ENCODE measurements around the gene TBC1D10B. TPM values are rescaled to one million over a fixed set of nuclear protein-coding genes. Genes with fewer than 3 reads are reported as not detected.
A peak's percentile ranks its signal among the peaks of the same experiment; 100 is the strongest.

Gene TBC1D10B
- total and polyA plus RNA-seq, 9 of the 15 experiments (the other 6 are each of a cell fraction or from before 2014, with no cell fraction given), result 2.2 to 55.4 (median 17.5) TPM

DNA sequence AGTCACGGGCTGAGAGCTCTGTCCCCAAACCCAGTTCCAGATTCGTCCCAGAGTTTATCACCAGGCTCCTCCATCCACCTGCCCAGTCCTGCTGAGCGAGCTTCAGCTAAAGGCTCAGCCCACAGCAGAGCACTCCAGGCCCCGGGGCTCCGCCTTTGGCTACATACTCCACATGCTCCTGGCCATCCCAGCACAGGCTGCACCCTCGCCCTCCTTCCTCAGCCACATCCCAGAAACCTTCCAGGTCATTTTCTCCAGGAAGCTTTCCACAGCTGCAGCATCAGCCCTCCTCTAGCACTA, 10.5 kb downstream of the TBC1D10B start:
- WGBS (ENCODE audit: insufficient coverage, low coverage, missing lambda C conversion rate), result 82% methylated on average over 6 of the region's 6 CpGs
- 0 out of 2 replicates have a peak, but pooled peaks have one; percentile 6 for TF ChIP-seq RBFOX2 (IDR thresholded peaks at IDR 0.05; ENCODE audit: low read depth, low read length)
- no peak for TF ChIP-seq PHB (CRISPR knock-in tag; IDR thresholded peaks at IDR 0.05)

DNA sequence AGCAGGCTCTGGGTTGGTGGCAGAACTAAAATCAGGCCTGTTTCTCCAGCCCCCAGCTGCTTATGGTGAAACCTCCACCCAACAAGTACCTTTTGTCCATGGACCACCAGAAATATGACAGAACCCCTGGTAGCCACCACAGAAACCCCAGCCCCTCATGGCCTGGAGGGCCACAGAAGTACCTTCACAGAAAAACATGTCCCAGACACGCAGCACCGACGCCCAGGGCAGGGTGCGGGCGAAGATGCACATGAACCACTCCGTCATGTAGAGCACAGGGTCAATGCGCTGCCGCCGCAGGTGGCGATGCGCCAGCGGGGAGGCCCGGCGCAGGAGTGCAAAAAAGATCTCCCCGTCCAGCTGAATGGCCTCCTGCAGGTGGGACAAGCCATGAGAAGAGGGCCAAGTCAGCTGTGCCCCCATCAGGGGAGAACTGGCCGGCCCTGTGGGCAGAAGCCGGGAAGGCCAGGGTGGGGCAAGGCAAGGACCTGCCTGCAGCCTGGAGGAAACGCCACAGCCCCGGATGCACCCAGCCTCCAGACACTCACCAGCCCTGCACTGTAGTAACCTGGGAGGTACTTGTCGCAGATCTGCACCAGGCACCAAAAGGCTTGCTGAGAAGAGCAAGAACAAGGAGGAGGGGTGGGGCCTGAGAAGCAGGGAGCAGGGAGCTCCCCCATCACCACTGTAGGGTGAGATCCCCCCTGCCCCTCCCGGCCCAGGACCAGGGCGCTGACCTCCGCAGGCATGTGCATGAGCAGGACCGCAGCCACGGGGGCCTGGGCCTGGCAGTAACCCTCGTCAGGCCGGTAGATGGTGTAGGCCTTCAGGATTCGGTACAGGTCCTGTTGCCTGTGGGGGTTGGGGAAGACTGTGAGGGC, 11.1 kb downstream of the TBC1D10B start:
- H3K9ac ChIP-seq (ENCODE audit: insufficient read depth in 1 of 2, low read depth in 2 of 2, low read length in 2 of 2), result peak overlapping the region in 1 of 2 experiments; percentile 55; a peak in 2 of 4 replicates
- H4K20me1 ChIP-seq (replicated peaks; ENCODE audit: control insufficient read depth, insufficient read depth, low read length), result no peaks in the 10 kb centered on the region
- peaks cover 30% of the 10 kb centered on the region for H3K79me2 ChIP-seq (ENCODE audit: control insufficient read depth, insufficient read depth, low read length)
- no peak for ATAC-seq
- H3K36me3 ChIP-seq (ENCODE audit: control insufficient read depth, insufficient read depth, low read length), result peaks cover 65% of the 10 kb centered on the region; the same call in 2 of the 3 replicates
- TF ChIP-seq RBFOX2 (IDR thresholded peaks at IDR 0.05; ENCODE audit: low read depth, low read length), result peak; percentile 40; the same call in 1 of the 2 replicates
- TF ChIP-seq POLR2G (IDR thresholded peaks at IDR 0.05; ENCODE audit: low read depth, low read length), result peak; percentile 46; the same call in 1 of the 2 replicates
- TF ChIP-seq PPARD (CRISPR knock-in tag; IDR thresholded peaks at IDR 0.05), result no peak
- no peak for DNase-seq (ENCODE audit: extremely low read depth in 1 of 4, low spot score in 3 of 4)
- POLR2A ChIA-PET, result interaction anchor here (0.6 to 8.2 kb wide), 4 partner anchors 8 to 41 kb away, joined by 3 to 77 read pairs (median 3); partner anchors contain the start of gene TBC1D10B
- no peak for FAIRE-seq
- intact Hi-C loops (cut with micrococcal nuclease), result loop anchor here (5.0 kb wide), 1 partner anchor 48 kb away; the partner anchor contains the start of gene ZNF771
- CTCF ChIA-PET (ENCODE audit: low intra/inter-chr PET ratio), result interaction anchor here (0.6 kb wide), 1 partner anchor 342 kb away, joined by 4 read pairs; no protein-coding TSS in a partner anchor
- H2AFZ ChIP-seq (ENCODE audit: low read depth, low read length), result no peak overlapping the region
- WGBS (ENCODE audit: insufficient coverage, low coverage, missing lambda C conversion rate), result 94% methylated on average over 23 of the region's 28 CpGs
- in situ Hi-C loops (cut with MboI), result loop anchor here (25.0 kb wide), 1 partner anchor 897 kb away; the partner anchor contains the start of genes BOLA2, SLX1B and SULT1A4
- no peak overlapping the region for H3K4me3 ChIP-seq
- H3K27ac ChIP-seq (ENCODE audit: extremely low read depth, low read depth, low read length), result no peak overlapping the region
- peaks cover 7 to 43% of the 10 kb centered on the region in 2 experiments; a peak in 4 of 5 replicates for H3K4me1 ChIP-seq (replicated peaks in 1 of 2; ENCODE audit: control insufficient read depth in 2 of 2, insufficient read depth in 2 of 2, low read length in 2 of 2)
- H3K4me2 ChIP-seq (ENCODE audit: insufficient read depth, low read length), result no peak overlapping the region
- BruUV-seq (replicated peaks), result no TSS peak
- H3K9me1 ChIP-seq (ENCODE audit: control insufficient read depth, insufficient read depth, low read length), result no peaks in the 10 kb centered on the region
- no peaks in the 10 kb centered on the region for H3K9me3 ChIP-seq (replicated peaks; ENCODE audit: control insufficient read depth, insufficient read depth, low read depth, low read length)
- H3K27me3 ChIP-seq (ENCODE audit: control insufficient read depth in 2 of 2, insufficient read depth in 2 of 2, low read length in 2 of 2), result no peaks in the 10 kb centered on the region

More for the DNA sequence above, 10.5 kb downstream of the TBC1D10B start:
- POLR2A ChIA-PET, result interaction anchor here (0.6 to 8.2 kb wide), 4 partner anchors 8 to 40 kb away, joined by 3 to 77 read pairs (median 3); partner anchors contain the start of gene TBC1D10B
- H2AFZ ChIP-seq (ENCODE audit: low read depth, low read length), result no peak overlapping the region
- no peak overlapping the region for H3K27ac ChIP-seq (ENCODE audit: extremely low read depth, low read depth, low read length)
- no peaks in the 10 kb centered on the region for H3K9me1 ChIP-seq (ENCODE audit: control insufficient read depth, insufficient read depth, low read length)
- H3K9me3 ChIP-seq (replicated peaks; ENCODE audit: control insufficient read depth, insufficient read depth, low read depth, low read length), result no peaks in the 10 kb centered on the region
- no peaks in the 10 kb centered on the region for H3K27me3 ChIP-seq (ENCODE audit: control insufficient read depth in 2 of 2, insufficient read depth in 2 of 2, low read length in 2 of 2)
- H3K4me1 ChIP-seq (replicated peaks in 1 of 2; ENCODE audit: control insufficient read depth in 2 of 2, insufficient read depth in 2 of 2, low read length in 2 of 2), result peaks cover 7 to 37% of the 10 kb centered on the region in 2 experiments; a peak in 4 of 5 replicates
- intact Hi-C loops (cut with micrococcal nuclease), result loop anchor here (5.0 kb wide), 1 partner anchor 47 kb away; the partner anchor contains the start of gene ZNF771
- H3K4me3 ChIP-seq, result no peak overlapping the region
- CTCF ChIA-PET (ENCODE audit: low intra/inter-chr PET ratio), result no interaction called here
- H3K79me2 ChIP-seq (ENCODE audit: control insufficient read depth, insufficient read depth, low read length), result peaks cover 29% of the 10 kb centered on the region
- BruUV-seq (replicated peaks), result no TSS peak
- H3K4me2 ChIP-seq (ENCODE audit: insufficient read depth, low read length), result no peak overlapping the region
- H3K9ac ChIP-seq (ENCODE audit: insufficient read depth in 1 of 2, low read depth in 2 of 2, low read length in 2 of 2), result peak overlapping the region in 1 of 2 experiments; percentile 55; a peak in 1 of 4 replicates
- H3K36me3 ChIP-seq (ENCODE audit: control insufficient read depth, insufficient read depth, low read length), result peaks cover 71% of the 10 kb centered on the region; the same call in 2 of the 3 replicates
- ATAC-seq, result no peak
- DNase-seq (ENCODE audit: extremely low read depth in 1 of 4, low spot score in 3 of 4), result no peak
- no peak for FAIRE-seq
- no peaks in the 10 kb centered on the region; the same call in 1 of the 2 replicates for H4K20me1 ChIP-seq (replicated peaks; ENCODE audit: control insufficient read depth, insufficient read depth, low read length)
- in situ Hi-C loops (cut with MboI), result loop anchor here (25.0 kb wide), 1 partner anchor 898 kb away; the partner anchor contains the start of genes BOLA2, SLX1B and SULT1A4

Measured in K562 (cell line).